Stimulated activated CD8-positive, alpha-beta memory T cell treated with anti-CD3 and anti-CD28 coated beads, Interleukin-2, amount 100 ng/mL, for 48 hours (primary cell): ENCODE results near the gene CLASP1.

Experiments
- DNase-seq, 2 donors: peaks; one replicate each; pipeline ENCODE4 v3.0.0-alpha.2; 2020; ENCODE audit warnings: low read depth in 2 of 2

Gene CLASP1

GRCh38 chr2:121541495-121541894, 107.8 kb downstream of the CLASP1 start:
- no peak for DNase-seq

- DNase-seq, result no peak
Measured at GRCh38 chr2:121539750-121540469, 109.4 kb downstream of the CLASP1 start.

- DNase-seq, result no peak
Measured at GRCh38 chr2:121536850-121537557, 112.3 kb downstream of the CLASP1 start.

- DNase-seq, result no peak
Measured at GRCh38 chr2:121536347-121536746, 112.9 kb downstream of the CLASP1 start.

GRCh38 chr2:121534007-121534406, 115.3 kb downstream of the CLASP1 start:
- no peak for DNase-seq

GRCh38 chr2:121532894-121533293, 116.4 kb downstream of the CLASP1 start:
- no peak for DNase-seq

GRCh38 chr2:121532347-121532766, 116.9 kb downstream of the CLASP1 start:
- DNase-seq, result no peak

GRCh38 chr2:121530212-121530705, 119.0 kb downstream of the CLASP1 start:
- DNase-seq, result peak; percentile 75 to 78

- DNase-seq, result peak in 1 of 2 donors; percentile 43
Measured at GRCh38 chr2:121529439-121530211, 119.6 kb downstream of the CLASP1 start.

- DNase-seq, result peak in 1 of 2 donors; percentile 50
Measured at GRCh38 chr2:121527009-121527682, 122.1 kb downstream of the CLASP1 start.

- DNase-seq, result no peak
Measured at GRCh38 chr2:121524685-121525425, 124.4 kb downstream of the CLASP1 start.

- DNase-seq, result no peak
Measured at GRCh38 chr2:121521359-121521758, 127.9 kb downstream of the CLASP1 start.

- DNase-seq, result no peak
Measured at GRCh38 chr2:121520641-121520994, 128.6 kb downstream of the CLASP1 start.

- DNase-seq, result no peak
Measured at GRCh38 chr2:121519732-121520640, 129.3 kb downstream of the CLASP1 start.

- DNase-seq, result no peak
Measured at GRCh38 chr2:121519153-121519552, 130.1 kb downstream of the CLASP1 start.

GRCh38 chr2:121513597-121514333, 135.5 kb downstream of the CLASP1 start:
- DNase-seq, result no peak

GRCh38 chr2:121510857-121511256, 138.4 kb downstream of the CLASP1 start:
- no peak for DNase-seq

- DNase-seq, result no peak
Measured at GRCh38 chr2:121506621-121507020, 142.6 kb downstream of the CLASP1 start.

- DNase-seq, result no peak
Measured at GRCh38 chr2:121505986-121506586, 143.2 kb downstream of the CLASP1 start.
